Nephron progenitor cell (in vitro differentiated cells): ENCODE data around the gene ZNF2.

Source experiments
- DNase-seq: peaks from one replicate; pipeline ENCODE4 v3.0.0; 2021
- H3K27ac Mint-ChIP-seq: 2 replicates; pipeline ENCODE4 v1.8.0; 2021; ENCODE audit warnings: mild to moderate bottlenecking, moderate library complexity, mixed read lengths
- H3K27me3 Mint-ChIP-seq: 2 replicates; pipeline ENCODE4 v1.8.0; 2021; ENCODE audit warnings: mild to moderate bottlenecking, low read depth, mixed read lengths; ENCODE audit not compliant: poor library complexity
- H3K36me3 Mint-ChIP-seq: 2 replicates; pipeline ENCODE4 v1.8.0; 2021; ENCODE audit warnings: low read depth, mixed read lengths
- H3K4me1 Mint-ChIP-seq: 2 replicates; pipeline ENCODE4 v1.8.0; 2021; ENCODE audit warnings: mixed read lengths
- H3K4me3 Mint-ChIP-seq: 2 replicates; pipeline ENCODE4 v1.8.0; 2021; ENCODE audit warnings: mild to moderate bottlenecking, moderate library complexity, mixed read lengths
- H3K9me3 Mint-ChIP-seq: 2 replicates; pipeline ENCODE4 v1.8.0; 2021; ENCODE audit warnings: mild to moderate bottlenecking, moderate library complexity, mixed read lengths
- TF ChIP-seq, protein P1 (sequence below): fragments of 200-600 bp; sonication (generic); IDR thresholded peaks from 2 replicates; pipeline ENCODE4 v1.5.0; 2021; ENCODE audit warnings: antibody characterized with exemption

Gene ZNF2

DNA sequence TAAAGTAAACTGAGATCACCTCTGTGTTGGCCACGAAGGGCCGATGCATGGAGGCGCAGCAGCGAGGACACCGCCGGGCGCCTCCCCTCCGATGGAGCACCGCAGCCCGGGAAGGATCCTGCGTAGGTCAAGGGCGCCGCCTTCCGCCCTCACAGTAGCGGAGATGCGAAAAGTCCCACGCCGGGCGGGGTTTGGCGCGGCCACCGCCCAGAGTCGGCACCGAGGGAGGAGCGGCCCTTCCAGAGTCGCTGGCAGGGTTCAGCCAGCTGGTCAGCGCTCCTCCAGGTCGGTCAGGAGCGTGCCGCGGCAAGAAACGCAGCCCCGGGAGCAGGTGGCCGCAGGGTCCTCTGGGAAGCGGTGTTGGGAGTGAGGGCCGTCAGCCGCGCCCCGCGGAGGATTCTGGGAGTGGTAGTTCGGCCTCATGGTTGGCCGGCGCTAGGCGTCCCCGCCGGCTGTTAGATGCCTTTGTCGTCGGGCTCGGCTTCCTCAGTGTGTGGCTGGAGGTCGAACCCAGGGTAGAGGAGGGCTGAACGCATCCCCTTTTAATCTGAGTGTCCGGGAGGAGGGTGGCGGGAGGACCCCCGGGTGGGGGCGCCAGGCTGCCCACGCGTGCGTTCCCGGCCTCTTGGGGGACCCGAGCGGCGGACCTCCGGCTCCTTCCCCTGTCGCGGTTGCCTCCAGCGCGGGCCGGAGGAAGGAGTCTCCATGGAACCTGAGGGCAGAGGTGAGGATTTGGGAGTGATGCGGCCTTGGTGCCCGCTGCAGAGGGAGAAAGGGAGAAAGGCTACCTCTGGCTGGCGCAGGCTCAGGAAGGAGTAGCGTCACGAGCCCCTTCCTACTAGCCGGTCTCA is 41.7 kb downstream of the ZNF2 start, which contains the start of gene ZNF892:
Gene ZNF892 (plus strand): TSS at position 411 of the 851 bp plus-strand sequence. CDS start 295 bp downstream, at position 706.
- peaks cover 75% of the 10 kb centered on the region for H3K9me3 Mint-ChIP-seq
- H3K27ac Mint-ChIP-seq, result peak within 1 kb of the TSS; percentile 82
- H3K4me3 Mint-ChIP-seq, result peak within 1 kb of the TSS; percentile 87
- peaks cover 31% of the 10 kb centered on the region for H3K4me1 Mint-ChIP-seq
- TF ChIP-seq, protein P1, sequence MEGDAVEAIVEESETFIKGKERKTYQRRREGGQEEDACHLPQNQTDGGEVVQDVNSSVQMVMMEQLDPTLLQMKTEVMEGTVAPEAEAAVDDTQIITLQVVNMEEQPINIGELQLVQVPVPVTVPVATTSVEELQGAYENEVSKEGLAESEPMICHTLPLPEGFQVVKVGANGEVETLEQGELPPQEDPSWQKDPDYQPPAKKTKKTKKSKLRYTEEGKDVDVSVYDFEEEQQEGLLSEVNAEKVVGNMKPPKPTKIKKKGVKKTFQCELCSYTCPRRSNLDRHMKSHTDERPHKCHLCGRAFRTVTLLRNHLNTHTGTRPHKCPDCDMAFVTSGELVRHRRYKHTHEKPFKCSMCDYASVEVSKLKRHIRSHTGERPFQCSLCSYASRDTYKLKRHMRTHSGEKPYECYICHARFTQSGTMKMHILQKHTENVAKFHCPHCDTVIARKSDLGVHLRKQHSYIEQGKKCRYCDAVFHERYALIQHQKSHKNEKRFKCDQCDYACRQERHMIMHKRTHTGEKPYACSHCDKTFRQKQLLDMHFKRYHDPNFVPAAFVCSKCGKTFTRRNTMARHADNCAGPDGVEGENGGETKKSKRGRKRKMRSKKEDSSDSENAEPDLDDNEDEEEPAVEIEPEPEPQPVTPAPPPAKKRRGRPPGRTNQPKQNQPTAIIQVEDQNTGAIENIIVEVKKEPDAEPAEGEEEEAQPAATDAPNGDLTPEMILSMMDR, result peak; percentile 10
- DNase-seq, result peak; percentile 93
- peaks cover 13% of the 10 kb centered on the region for H3K27me3 Mint-ChIP-seq
- peaks cover 68% of the 10 kb centered on the region for H3K36me3 Mint-ChIP-seq

GRCh38 chr2:95208106-95208505 is 42.5 kb downstream of the ZNF2 start:
- Mint-ChIP-seq H3K36me3 (peaks cover 76% of the 10 kb centered on the region), H3K9me3 (peaks cover 75% of the 10 kb centered on the region), H3K4me1 (peaks cover 31% of the 10 kb centered on the region), H3K27me3 (peaks cover 13% of the 10 kb centered on the region), H3K27ac (no peak overlapping the region), H3K4me3 (peak overlapping the region; percentile 87)
- no peak for DNase-seq
- TF ChIP-seq, protein P1, result no peak

DNA sequence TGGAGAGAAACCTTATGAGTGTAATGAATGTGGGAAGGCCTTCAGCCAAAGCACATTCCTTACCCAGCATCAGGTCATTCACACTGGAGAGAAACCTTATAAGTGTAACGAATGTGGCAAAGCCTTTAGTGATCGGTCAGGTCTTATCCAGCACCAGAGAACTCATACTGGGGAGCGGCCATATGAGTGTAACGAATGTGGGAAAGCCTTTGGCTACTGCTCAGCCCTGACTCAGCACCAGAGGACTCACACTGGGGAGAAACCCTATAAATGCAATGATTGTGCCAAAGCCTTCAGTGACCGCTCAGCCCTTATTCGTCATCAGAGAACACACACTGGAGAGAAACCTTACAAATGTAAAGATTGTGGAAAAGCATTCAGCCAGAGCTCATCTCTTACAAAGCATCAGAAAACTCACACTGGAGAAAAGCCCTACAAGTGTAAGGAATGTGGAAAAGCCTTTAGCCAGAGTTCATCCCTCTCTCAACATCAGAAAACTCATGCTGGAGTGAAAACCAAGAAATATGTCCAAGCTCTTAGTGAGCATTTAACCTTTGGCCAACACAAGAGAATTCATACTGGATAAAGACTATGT is 49.5 kb downstream of the ZNF2 start:
- H3K4me3 Mint-ChIP-seq, result no peak overlapping the region
- H3K4me1 Mint-ChIP-seq, result no peaks in the 10 kb centered on the region
- peaks cover 99% of the 10 kb centered on the region for H3K9me3 Mint-ChIP-seq
- H3K27ac Mint-ChIP-seq, result no peak overlapping the region
- peaks cover 8% of the 10 kb centered on the region for H3K27me3 Mint-ChIP-seq
- DNase-seq, result no peak
- peaks cover 100% of the 10 kb centered on the region for H3K36me3 Mint-ChIP-seq
- TF ChIP-seq, protein P1, result no peak

DNA sequence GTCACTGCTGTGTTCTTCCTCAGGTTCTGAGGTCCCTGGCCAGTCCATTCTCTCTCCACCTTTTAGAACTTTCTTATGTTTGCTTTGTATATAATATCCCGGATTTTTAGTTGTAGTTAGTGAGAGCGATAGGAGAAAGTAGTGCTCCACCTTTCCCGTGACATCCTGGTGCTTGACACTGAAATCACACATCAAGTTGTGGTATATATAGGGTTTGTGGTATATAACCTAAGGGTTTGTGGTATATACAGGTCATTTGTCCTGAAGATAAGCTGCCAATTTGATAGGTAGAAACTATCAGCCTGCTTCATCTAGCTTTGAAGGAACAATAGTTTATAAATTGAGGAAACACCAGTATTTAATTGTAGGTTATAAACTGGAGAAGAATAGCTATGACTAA is 54.8 kb downstream of the ZNF2 start:
- Mint-ChIP-seq H3K4me1 (no peaks in the 10 kb centered on the region), H3K4me3 (no peak overlapping the region), H3K27ac (no peak overlapping the region), H3K27me3 (peaks cover 15% of the 10 kb centered on the region), H3K9me3 (peaks cover 99% of the 10 kb centered on the region), H3K36me3 (peaks cover 97% of the 10 kb centered on the region)
- TF ChIP-seq, protein P1, result no peak
- DNase-seq, result no peak

- H3K36me3 Mint-ChIP-seq, result peaks cover 54% of the 10 kb centered on the region
- H3K27ac Mint-ChIP-seq, result no peak overlapping the region
- peaks cover 4% of the 10 kb centered on the region for H3K27me3 Mint-ChIP-seq
- H3K4me1 Mint-ChIP-seq, result no peaks in the 10 kb centered on the region
- DNase-seq, result no peak
- H3K9me3 Mint-ChIP-seq, result peaks cover 86% of the 10 kb centered on the region
- TF ChIP-seq, protein P1, result no peak
- H3K4me3 Mint-ChIP-seq, result no peak overlapping the region
Observed at GRCh38 chr2:95225658-95226057, 60.0 kb downstream of the ZNF2 start.
